ENCODE measurements around the gene ZNF536.

DNA sequence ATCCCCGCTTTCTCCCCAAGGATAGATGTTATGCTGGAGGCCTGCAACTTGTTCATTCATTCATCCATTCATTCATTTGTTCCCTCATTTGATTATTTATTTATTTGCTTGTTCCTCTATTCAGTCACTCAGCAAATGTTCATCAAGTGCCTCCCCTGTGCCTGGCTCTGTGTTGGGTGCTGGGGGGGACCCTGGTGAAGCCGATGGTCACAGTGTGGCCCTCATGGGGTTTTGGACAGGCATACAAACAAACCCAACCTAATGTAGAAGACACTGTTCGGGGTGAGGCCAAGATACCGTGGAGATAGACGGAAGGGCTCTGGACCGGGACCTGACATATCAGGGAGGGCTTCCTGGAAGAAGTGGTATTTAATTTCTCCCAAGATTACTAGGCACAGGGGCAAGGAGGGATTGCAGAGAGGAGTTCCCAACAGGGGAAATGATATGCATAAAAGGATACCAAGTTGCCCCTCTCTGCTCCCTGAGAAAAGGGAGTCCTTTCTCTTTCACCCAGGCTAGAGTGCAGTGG is 58.1 kb downstream of the ZNF536 start:
- TF ChIP-seq, protein P1, sequence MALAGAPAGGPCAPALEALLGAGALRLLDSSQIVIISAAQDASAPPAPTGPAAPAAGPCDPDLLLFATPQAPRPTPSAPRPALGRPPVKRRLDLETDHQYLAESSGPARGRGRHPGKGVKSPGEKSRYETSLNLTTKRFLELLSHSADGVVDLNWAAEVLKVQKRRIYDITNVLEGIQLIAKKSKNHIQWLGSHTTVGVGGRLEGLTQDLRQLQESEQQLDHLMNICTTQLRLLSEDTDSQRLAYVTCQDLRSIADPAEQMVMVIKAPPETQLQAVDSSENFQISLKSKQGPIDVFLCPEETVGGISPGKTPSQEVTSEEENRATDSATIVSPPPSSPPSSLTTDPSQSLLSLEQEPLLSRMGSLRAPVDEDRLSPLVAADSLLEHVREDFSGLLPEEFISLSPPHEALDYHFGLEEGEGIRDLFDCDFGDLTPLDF (CRISPR knock-in tag; IDR thresholded peaks at IDR 0.05), result no peak
- TF ChIP-seq, protein P2, sequence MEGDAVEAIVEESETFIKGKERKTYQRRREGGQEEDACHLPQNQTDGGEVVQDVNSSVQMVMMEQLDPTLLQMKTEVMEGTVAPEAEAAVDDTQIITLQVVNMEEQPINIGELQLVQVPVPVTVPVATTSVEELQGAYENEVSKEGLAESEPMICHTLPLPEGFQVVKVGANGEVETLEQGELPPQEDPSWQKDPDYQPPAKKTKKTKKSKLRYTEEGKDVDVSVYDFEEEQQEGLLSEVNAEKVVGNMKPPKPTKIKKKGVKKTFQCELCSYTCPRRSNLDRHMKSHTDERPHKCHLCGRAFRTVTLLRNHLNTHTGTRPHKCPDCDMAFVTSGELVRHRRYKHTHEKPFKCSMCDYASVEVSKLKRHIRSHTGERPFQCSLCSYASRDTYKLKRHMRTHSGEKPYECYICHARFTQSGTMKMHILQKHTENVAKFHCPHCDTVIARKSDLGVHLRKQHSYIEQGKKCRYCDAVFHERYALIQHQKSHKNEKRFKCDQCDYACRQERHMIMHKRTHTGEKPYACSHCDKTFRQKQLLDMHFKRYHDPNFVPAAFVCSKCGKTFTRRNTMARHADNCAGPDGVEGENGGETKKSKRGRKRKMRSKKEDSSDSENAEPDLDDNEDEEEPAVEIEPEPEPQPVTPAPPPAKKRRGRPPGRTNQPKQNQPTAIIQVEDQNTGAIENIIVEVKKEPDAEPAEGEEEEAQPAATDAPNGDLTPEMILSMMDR (IDR thresholded peaks at IDR 0.05), result no peak
- TF ChIP-seq GABPB1 (CRISPR knock-in tag; IDR thresholded peaks at IDR 0.05) (no peak), PREB (CRISPR knock-in tag; IDR thresholded peaks at IDR 0.05; ENCODE audit: borderline replicate concordance) (no peak), FOXK1 (CRISPR knock-in tag; IDR thresholded peaks at IDR 0.05) (no peak)
